CMK (cell line): Measurements from ENCODE around the gene ABHD5.

Experiments
- DNase-seq: peaks from one replicate; pipeline ENCODE4 v3.0.0-alpha.2; 2010; ENCODE audit warnings: low read depth

ABHD5 gene

DNA sequence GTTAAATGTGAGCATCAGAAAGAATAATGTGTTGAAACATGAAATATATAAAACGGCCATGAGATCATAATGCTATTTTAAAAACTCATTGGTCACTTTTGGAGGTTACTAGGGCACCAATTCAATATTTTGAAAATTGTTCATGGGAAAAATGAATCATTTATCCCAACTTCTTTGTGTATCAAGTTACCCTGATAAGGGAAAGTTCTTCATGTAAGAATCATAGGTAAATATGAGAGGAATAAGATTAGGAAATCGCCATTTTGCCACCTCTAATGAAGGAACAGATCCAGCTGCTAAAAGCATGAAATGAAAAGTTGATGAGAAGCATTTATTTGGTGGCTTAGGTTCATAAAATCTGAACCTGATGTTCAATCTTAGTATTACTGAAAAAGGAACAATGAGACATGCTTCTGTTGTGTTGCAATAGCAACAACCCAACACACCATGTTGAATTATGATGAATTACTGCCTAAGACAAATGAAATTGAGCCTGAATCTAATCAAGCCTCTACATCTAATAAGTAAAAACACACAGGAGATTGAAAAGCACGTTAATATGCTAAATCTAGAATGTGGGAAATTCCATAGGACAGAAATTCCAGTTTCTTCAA is 32.5 kb downstream of the ABHD5 start:
- DNase-seq, result no peak

DNA sequence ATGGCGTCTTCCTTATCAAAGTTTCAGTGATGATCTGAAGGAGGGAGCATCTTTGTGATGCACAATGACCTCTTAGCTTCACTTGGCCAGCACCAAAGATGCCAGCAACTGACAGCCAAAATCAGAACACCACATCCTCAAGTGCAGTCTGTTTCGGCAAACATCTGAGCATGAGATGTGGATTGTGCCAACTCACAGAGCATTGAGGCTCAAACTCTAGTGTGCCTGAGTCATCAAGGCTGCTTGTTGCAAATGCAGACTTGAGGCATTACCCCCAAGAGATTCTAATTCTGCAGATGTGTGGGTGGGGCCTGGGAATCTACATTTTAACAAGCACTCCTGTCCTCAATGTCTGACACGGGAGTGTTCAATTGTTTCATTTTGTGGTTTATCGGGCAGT is 35.8 kb downstream of the ABHD5 start:
- DNase-seq, result no peak

DNA sequence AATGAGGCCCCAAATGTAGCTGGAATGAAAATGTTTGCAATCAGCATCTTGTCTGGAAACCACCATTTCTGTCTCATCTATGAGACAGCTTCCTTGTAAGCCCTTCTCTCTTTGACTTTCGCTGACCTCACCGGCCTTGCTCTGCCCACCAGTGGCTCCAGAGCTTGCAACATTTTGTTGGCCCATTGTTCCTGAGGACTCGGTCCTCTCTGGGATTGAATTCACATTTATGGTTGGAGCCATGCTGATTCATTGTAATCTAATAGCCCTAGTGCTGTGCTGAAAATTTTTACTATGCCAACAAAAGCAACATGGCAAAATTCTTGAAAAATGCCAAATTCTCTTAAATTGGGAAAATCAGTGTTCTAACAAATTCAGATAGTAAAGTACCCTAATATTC is 37.2 kb downstream of the ABHD5 start:
- DNase-seq, result no peak

DNA sequence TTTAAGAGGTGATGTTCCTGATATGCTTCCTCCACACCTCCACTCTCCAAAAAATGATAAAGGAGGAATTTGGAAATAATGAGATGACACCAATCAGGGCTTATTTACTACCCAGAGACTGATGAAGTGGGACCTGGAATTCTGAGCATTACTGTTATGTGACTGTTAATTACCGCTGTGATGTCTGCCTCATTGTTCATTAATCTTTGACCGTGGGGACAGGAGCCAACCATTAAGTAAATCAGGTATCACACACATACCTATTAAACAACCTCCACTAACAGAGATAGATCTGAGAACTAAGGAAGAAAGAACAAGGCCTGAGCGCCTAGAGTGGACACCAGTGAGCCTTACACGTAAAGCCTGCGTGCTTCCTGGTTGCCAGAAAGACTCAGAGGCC is 37.7 kb downstream of the ABHD5 start:
- no peak for DNase-seq

DNA sequence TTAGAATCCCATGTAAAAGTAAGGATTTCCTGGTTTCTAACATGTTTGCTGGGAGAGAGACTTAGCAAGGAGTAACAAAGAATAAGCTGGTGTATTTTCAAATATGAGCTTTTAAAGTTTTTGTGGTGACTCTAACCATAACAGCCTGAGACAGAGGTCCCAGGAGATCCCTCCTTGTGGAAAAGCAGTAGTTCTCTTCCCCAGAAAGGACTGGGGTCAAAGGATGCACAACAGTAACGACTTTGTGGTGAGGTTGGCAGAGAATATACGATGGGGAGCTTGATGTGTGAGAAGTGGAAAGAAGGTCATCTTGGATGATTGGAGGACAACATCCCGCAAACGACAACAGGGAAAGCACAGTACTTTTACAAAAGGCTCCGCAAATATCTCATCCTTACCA is 38.2 kb downstream of the ABHD5 start:
- no peak for DNase-seq

DNA sequence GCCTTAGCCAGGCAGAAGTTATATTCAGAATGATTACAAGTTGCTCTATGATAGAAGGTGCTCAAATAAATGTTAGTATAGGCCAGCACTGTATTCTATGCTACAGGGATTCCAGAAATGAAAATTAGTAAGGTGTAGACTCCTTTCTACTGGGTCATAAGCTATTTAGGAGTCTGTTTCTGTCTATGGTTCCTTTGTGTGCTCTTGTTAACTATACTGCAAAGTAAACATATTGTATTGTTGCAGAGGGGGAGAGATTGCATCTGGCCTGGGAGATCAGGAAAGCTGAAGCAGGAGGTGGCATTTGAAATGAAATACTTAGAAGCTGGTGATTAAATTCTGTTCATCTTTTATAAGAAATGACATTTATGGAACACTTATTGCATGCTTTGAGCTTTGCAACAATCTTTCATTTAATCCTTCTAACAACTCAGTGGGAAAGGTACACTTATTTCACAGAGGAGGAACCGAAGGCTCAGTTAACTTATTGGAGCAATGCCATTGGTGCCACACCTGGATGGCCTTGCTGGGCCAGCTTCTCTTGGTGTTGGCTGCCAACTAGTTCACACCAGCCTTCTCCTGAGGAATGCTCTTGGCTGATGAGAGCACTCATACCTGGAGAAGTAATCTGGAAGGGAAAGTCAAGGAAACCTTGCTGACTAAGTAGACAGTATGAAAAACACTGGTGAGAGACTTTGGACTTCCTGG is 39.1 kb downstream of the ABHD5 start:
- no peak for DNase-seq

DNA sequence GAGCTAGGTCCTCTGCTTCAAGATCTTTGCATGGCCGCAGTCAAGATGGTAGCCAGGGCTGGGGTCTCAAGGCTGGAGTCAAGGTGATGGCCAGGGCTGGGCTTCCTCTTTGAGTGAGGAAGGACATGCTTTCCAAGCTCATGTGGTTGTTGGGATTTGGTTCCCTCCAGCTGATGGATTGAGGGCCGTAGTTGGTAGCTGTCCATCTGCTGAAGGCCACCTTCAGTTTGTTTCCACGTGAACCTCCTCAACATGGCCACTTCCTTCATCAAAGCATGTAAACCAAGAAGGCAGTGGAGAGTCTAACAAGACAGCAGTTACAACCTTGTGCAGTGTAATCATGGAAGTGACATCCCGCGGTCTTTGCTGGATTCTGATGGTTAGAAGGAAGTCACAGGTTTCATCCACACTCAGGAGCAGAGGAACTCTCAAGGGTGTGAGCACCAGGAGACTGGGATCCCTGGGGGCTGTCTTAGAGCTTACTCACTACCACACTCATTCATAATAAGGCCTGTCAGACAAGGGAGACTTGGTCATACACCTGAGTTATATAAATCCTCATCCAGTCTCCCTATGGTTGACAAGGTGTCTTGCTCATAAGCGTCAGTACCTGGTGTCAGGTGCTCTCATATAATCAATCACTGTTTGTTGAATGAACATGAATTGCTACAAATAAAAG is 42.1 kb downstream of the ABHD5 start:
- no peak for DNase-seq

DNA sequence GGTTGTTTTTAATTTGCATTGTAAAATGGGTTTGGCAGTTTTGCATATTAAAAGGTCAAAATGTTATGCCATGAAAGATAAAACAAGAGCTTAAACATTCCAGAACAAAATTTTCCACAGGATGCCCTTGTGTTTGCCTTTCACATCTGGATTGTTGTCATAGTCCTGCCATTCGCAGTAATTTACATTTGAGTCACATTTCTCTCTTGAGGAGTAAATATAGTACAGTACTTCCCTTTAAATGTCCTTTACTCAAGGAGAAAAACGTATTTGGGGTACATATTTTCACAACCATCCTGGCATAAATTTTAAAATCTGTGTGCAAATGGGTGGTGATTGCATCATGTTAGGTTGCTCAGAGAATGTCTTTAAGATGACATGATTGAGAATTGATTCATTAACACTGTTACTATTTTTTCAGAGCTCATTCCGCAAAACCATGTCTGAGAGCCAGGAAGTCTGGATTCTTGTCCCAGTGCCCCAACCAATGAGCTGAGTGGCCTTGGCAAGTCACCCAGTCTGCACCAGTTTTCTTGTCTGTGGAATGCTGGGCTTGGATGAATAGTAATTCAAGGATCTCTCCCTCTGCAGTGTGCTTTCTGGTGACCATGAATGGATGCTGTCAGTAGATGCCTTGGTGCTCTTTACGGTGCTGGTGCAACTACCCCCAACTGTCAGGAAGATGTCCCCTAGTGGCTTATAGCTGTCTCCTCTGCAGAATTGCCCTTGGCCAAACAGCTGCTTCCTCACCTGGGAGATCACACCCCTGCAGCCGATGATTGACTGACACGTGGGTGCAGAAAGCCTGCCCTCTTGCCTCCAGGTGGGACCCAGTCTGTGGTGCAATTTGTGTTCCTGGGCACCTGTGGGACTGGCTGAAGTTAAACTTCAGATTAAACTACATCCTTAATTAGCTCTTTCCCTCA is 43.0 kb downstream of the ABHD5 start:
- no peak for DNase-seq

DNA sequence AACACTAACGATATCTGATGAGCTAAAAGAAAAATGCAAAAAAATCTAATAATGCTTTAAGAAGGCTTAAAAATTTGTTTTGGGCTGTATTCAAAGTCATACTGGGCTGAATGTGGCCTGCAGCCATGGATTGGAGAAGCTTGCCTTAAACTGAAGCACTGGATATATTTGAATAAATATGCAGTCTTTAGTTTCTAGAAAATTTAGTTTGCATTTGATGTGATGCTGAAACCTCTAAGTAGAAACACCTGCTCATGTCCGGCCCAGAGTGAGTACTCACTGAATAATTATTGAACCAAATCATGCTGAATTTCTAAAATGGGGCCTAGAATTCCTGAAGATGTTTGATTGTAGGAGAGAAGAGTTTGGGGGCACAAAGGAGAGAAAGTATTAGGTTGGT is 43.9 kb downstream of the ABHD5 start:
- DNase-seq, result no peak

DNA sequence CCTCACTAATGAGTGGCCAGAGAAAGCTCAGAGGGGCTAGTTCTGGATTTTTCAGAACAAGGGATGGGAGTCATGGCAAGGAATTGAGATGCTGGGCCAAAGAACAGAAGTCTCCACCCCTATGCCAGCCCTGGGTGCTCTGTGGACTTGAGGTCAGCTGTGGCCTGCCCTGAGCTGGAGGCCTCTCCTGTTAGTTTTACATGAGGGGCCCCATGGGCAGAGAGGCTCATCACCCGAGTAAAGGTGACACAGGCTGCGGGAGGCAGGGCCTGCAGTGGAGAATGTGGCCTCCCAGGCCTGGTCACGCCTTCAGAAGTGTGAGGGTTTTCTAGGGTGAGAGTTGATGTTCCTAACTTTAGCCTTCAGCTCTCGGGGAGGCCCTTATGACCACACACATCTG is 44.9 kb downstream of the ABHD5 start:
- no peak for DNase-seq

DNA sequence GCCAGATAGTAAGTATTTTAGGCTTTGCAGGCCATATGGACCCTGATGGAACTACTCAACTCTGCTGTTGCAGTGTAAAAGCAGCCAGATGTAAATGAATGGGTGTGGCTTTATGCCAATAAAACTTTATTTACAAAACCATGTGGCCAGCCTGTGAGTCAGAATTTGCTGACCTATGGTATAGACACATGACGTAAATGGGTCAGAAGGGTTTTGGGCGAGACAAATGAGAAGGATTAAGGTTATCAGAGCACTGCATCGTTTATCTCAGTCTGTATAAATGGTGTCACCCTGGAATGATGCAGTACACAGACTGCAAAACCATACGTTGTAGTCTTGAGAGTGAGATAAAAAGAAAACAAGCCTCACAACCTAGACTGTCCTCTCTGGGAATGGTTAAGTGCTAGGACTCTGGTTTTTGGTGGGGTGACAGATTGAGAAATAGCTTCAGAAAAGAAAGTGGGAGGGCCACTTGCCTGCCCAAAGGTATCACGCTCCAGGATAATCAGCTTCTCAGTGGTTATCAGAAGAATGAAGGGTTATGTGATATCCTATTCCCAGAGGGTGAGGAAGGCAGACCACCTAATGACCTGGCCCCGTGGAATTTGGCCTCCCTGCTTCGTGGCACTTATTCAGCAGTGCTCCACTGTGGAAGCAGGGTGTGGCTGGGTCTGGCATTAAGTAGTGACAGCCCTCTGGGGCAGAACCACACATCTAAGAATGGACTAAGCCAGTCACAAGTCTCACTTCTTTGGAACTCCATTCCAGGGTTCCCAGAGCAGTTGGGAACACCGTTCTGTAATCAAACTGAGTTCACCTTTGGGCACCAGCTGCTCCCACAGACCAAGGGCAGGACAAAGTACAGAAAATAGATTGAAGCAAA is 46.1 kb downstream of the ABHD5 start:
- no peak for DNase-seq

DNA sequence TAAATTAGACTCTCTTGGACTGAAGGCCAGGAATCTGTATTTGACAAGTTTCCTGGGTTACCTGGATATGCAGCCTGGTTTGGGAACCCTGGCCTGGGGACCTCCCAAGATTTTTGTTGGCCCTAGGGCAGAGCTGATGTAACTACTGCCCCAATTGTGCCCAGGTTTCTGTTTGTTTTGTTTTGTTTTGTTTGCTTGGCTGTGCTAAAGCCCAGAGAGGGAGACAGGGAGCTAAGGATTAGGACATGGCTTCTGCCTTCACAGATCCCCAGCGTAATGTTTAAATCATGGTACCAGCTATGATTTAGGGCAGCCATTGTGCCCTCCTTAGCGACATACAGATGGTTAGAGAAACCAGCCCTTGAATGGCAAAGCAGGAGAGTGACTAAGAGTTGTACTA is 47.6 kb downstream of the ABHD5 start:
- no peak for DNase-seq

DNA sequence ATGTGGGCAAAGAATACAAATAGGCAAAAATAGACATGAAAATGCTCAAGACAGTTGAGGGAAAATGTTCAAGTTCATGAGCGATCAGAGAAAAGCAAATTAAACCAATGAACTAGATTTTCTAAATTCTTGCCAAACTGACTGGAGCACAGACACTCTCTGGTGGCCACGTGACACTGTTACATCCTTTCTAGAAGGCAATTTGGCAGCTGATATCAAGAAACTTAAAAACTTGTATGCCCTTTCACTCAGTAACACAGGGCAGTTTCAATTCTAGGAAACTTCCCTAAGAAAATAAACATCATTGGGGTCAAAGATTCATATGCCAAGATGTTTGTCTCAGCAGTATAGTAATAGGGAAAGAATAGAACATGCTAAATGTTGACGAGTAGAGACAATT is 52.2 kb downstream of the ABHD5 start:
- no peak for DNase-seq

DNA sequence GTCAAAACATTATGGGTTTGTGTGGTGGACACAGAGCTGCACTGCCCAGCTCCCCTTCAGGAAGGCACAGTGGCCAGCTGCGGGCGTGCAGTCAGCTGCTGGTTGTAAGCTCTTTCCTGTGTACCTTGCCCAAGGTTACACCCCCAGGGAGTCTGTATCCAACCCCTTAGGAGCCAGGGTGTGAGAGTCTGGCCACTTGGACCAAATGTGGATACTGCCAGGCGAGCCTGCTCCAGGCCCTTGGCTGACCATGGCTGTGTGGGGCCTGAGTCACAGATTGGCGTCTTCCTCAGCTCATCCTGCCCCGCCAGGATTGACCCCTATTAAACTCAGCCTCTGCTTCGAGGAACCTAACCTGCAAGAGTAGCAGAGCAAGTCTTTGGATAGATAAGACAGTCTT is 56.9 kb downstream of the ABHD5 start:
- no peak for DNase-seq

DNA sequence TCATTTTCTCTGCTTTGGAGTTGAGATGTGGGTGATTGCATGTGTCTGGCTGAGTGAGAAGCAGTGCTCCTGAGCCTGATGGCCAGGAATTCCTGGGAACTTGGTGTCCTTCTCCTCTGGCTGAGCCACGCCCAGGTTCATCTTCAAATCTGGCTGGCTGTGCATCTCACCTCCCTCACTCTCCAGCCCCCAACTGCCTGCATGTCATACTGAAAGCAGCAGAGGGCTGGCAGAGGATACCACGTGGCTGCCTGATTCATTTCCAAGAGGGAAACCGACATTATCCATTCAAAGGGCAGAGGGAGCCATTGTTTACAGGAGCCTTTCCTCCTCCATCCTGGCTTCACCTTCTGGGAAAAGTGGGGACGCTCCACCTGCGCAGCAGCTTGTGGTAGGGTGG is 57.4 kb downstream of the ABHD5 start:
- no peak for DNase-seq

DNA sequence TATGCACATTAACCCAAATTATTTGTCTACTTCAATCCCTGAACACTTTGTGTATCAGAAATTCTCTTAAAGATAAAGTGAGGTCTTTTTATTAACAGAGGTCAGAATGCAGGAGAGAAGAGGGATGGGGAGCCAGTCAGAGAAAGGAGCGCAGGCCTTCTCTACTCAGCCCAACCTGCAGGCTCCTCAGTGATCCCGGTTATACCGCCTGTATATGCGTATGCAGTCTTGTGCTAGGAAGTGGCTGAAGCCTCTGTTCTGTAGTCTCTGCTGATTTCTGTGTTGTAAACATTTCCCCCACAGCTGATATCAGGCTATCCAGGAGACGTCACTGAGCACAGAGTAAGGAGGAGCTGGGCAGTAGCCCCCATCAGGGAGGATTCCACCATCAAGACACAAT is 57.9 kb downstream of the ABHD5 start:
- no peak for DNase-seq

DNA sequence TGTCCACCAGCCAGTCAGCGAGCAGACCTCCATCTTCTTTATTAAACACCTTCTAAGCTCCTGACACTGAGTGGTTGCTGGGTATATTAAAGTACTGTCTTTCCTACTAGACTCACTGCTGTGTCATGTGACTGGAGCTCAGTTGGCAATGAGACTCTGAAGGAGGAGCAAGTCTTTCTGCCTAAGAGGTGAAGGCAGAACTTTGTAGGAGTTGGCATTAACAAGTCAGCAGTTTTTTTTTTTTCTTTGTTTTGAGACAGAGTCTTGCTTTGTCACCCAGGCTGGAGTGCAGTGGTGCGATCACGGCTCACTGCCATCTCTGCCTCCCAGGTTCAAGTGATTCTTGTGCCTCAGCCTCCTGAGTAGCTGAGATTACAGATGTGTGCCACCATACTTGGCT is 62.2 kb downstream of the ABHD5 start:
- no peak for DNase-seq

DNA sequence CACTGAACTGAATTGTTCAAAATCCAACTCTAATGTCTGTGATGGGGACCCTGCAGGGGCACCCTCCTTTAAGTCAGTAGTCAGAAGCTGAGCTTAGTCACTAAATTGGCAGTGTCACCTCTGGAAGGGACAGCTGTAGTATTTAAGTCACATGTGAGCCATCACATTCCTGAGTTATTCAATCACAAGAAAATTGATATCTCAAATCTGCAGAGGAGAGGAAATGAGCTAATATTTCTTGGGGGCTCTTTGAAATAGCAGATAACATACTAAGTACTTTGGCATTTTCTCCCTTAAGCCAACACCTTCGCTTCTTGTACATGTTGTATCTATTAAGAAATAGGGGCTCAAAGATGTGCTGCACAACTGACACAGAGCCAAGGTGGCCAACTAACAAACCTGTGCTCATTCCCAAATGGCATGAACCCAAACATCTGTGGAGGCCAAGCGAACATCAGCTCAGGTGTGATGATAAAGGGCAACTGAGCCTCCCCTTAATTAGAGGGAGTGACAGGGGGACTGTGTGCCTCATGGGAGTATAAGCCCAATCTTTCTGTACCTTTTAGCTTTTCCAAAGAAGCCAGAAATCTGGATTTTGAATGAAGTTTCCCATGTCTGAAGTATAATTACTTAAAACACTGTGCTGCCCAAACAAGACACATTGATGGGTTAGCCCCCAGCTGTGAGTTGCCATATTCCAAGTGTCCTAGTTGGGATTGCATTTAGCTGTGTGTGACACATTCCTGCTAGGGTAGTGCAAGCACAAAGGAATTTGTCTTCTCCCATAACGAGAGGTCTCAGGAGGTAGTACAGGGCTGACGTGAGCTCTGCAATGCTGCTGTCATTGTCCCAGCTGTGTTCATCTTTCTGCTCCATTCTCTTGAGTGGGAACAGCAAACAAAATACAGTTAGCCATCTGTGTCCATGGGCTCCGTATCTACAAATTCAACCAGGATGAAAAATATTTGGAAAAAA is 63.3 kb downstream of the ABHD5 start:
- DNase-seq, result no peak

DNA sequence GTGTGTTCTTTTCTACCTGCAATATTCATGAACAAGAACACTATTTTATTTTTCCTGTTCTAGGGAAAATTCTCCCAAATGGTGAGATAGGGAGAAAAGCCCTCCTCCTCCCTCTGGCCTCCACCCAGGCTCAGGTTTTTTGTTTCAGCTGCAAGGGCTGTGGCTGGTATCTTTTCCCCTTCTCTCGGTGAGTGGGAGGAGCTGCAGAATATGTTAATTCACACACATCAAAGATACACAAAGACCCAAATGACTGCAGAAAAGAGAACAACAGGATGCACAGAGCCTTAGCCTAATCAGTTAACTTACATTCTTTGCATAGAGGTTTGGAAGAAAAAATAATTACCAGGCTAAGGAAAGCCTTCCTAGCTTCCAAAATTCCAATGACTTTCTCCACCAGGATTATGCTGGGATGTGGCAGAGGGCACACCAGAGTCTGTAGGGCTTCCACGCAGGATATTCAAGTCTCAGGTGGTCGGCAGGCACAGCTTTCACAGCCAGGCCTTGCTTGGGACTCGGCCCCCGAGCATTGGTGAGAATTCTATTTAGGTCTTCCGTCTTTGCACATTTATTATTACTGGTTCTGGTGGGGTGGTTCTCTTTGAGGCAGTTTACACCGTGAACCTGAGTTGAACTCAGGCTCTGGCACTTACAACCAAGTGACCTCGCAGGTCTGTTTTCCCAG is 64.9 kb downstream of the ABHD5 start:
- DNase-seq, result no peak
